HEK293 (cell line): Measurements from ENCODE around the gene EXD1.

Experiments used
- CTCF ChIA-PET: fragments of 350-600 bp; formaldehyde crosslinking; extraction: SDS; loops from one replicate; lab custom pipeline; 2021; ENCODE audit warnings: antibody characterized with exemption; lab: Yijun Ruan, JAX
- POLR2A ChIA-PET: fragments of 300-600 bp; formaldehyde crosslinking; extraction: SDS; loops from one replicate; lab custom pipeline; 2020; ENCODE audit warnings: antibody characterized with exemption, inconsistent platforms; lab: Yijun Ruan, JAX
- H3K27ac ChIP-seq: fragments of 200-500 bp; sonication (Bioruptor generic); 2 replicates; pipeline ENCODE4 v1.5.1; 2014; ENCODE audit warnings: low read depth, low read length, control low read depth, inconsistent platforms; ENCODE audit errors: extremely low read depth
- H3K36me3 ChIP-seq, 2 experiments: fragments of 200-500 bp in 1 of 2; sonication (Bioruptor generic) in 1 of 2; 1 replicate in 1 of 2; 2 replicates in 1 of 2; pipeline ENCODE4 v1.5.1; 2014 to 2017; ENCODE audit warnings: inconsistent platforms in 2 of 2, low read length in 2 of 2; ENCODE audit not compliant: control insufficient read depth in 2 of 2, insufficient read depth in 1 of 2
- H3K4me1 ChIP-seq: fragments of 200-500 bp; sonication (Bioruptor generic); 2 replicates; pipeline ENCODE4 v1.5.1; 2014; ENCODE audit warnings: mild to moderate bottlenecking, low read length, inconsistent platforms; ENCODE audit not compliant: control insufficient read depth, insufficient read depth
- H3K4me3 ChIP-seq: 2 replicates; pipeline ENCODE4 v1.5.1; 2011; ENCODE audit warnings: low read depth, mild to moderate bottlenecking, control low read depth, low read length, moderate library complexity
- H3K9me3 ChIP-seq: fragments of 200-500 bp; sonication (Bioruptor generic); 2 replicates; pipeline ENCODE4 v1.5.1; 2014; ENCODE audit warnings: low read depth, low read length, inconsistent platforms; ENCODE audit not compliant: control insufficient read depth, insufficient read depth
- ATF2 ChIP-seq: fragments of 450-650 bp; formaldehyde crosslinking; IDR thresholded peaks from 2 replicates; pipeline ENCODE4 v1.5.1; 2016; ENCODE audit warnings: missing biosample characterization, missing genetic modification characterization, low read depth
- HOXD13 ChIP-seq: sonication (generic); formaldehyde crosslinking; IDR thresholded peaks from 2 replicates; pipeline ENCODE4 v1.8.0; 2022; ENCODE audit warnings: missing genetic modification reagents, borderline replicate concordance
- MEIS1 ChIP-seq: sonication (generic); formaldehyde crosslinking; IDR thresholded peaks from 2 replicates; pipeline ENCODE4 v1.8.1; 2022; ENCODE audit warnings: missing genetic modification reagents, mild to moderate bottlenecking, borderline replicate concordance
- ZNF10 ChIP-seq: fragments of 450-650 bp; formaldehyde crosslinking; IDR thresholded peaks from 2 replicates; pipeline ENCODE4 v1.5.1; 2017; ENCODE audit warnings: missing biosample characterization, missing genetic modification characterization
- ZNF155 ChIP-seq: fragments of 450-650 bp; formaldehyde crosslinking; IDR thresholded peaks from 2 replicates; pipeline ENCODE4 v1.5.1; 2016; ENCODE audit warnings: missing biosample characterization, missing genetic modification characterization
- ZNF157 ChIP-seq: fragments of 450-650 bp; formaldehyde crosslinking; IDR thresholded peaks from 2 replicates; pipeline ENCODE4 v1.5.1; 2016; ENCODE audit warnings: missing biosample characterization, missing genetic modification characterization
- ZNF169 ChIP-seq: fragments of 450-650 bp; formaldehyde crosslinking; IDR thresholded peaks from 2 replicates; pipeline ENCODE4 v1.5.1; 2016; ENCODE audit warnings: missing biosample characterization, missing genetic modification characterization
- ZNF324 ChIP-seq: fragments of 450-650 bp; formaldehyde crosslinking; IDR thresholded peaks from 2 replicates; pipeline ENCODE4 v1.5.1; 2016; ENCODE audit warnings: missing biosample characterization, missing genetic modification characterization
- ZNF362 ChIP-seq: fragments of 450-650 bp; formaldehyde crosslinking; IDR thresholded peaks from 2 replicates; pipeline ENCODE4 v1.5.1; 2016; ENCODE audit warnings: missing biosample characterization, missing genetic modification characterization
- ZNF404 ChIP-seq: fragments of 450-650 bp; formaldehyde crosslinking; IDR thresholded peaks from 2 replicates; pipeline ENCODE4 v1.5.1; 2017; ENCODE audit warnings: missing biosample characterization, missing genetic modification characterization
- ZNF423 ChIP-seq: fragments of 450-650 bp; formaldehyde crosslinking; IDR thresholded peaks from 2 replicates; pipeline ENCODE4 v1.5.1; 2016; ENCODE audit warnings: missing biosample characterization, missing genetic modification characterization
- ZNF426 ChIP-seq: fragments of 450-650 bp; formaldehyde crosslinking; IDR thresholded peaks from 2 replicates; pipeline ENCODE4 v1.5.1; 2017; ENCODE audit warnings: missing biosample characterization, missing genetic modification characterization, mild to moderate bottlenecking, inconsistent platforms, moderate library complexity
- ZNF48 ChIP-seq: fragments of 450-650 bp; formaldehyde crosslinking; IDR thresholded peaks from 2 replicates; pipeline ENCODE4 v1.5.1; 2016; ENCODE audit warnings: missing biosample characterization, missing genetic modification characterization
- ZNF610 ChIP-seq: fragments of 450-650 bp; formaldehyde crosslinking; IDR thresholded peaks from 2 replicates; pipeline ENCODE4 v1.5.1; 2016; ENCODE audit warnings: missing biosample characterization, missing genetic modification characterization, borderline replicate concordance
- ZNF624 ChIP-seq: fragments of 450-650 bp; formaldehyde crosslinking; IDR thresholded peaks from 2 replicates; pipeline ENCODE4 v1.5.1; 2017; ENCODE audit warnings: missing biosample characterization, missing genetic modification characterization
- TF ChIP-seq, protein P1 (sequence below): fragments of 450-650 bp; formaldehyde crosslinking; IDR thresholded peaks from 2 replicates; pipeline ENCODE4 v1.5.1; 2016; ENCODE audit warnings: missing biosample characterization, missing genetic modification characterization
- TF ChIP-seq, protein P2 (sequence below): fragments of 450-650 bp; formaldehyde crosslinking; IDR thresholded peaks from 2 replicates; pipeline ENCODE4 v1.5.1; 2016; ENCODE audit warnings: missing biosample characterization, missing genetic modification characterization, borderline replicate concordance

EXD1 gene

DNA sequence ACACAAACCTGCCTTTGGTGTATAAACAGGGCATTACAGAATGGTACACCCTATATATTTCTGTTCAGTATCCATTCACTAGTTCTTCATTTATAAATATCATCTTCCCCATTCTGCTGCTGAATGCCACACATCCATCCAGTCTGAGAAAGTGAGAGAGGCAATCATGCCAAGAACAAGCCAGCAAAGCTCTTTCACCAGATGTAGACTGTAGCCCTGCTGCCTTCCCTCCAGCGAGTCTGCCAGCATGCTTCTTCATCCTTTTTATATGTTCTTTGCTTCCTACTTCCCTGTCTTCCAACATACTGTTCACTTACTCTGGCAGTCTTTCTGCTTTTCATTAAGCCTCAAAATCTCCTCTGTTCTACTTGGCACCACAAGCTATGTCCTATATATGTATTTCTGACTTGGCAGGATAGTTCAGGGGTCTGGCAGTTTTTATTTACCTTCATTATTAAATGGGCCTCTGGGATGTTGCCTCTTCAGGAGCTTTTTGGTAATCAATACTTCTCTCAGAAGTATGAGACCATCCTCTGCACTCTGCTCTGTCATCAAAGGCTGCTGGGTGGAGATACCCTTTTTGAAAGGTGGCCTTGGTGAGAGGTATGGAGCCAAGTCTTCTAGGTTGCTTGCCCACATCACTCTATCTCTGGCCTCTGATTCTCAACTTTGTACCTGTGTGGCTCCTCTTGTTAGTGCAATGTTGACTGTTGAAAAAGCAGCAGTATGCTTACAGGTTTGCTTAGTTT is 49.2 kb upstream of the EXD1 start (continued):
- no peak for TF ChIP-seq ATF2 (tag by site-specific recombination)
- TF ChIP-seq ZNF169, result no peak
- no peak for TF ChIP-seq ZNF624
- TF ChIP-seq MEIS1 (CRISPR knock-in tag), result no peak
- TF ChIP-seq, protein P1, sequence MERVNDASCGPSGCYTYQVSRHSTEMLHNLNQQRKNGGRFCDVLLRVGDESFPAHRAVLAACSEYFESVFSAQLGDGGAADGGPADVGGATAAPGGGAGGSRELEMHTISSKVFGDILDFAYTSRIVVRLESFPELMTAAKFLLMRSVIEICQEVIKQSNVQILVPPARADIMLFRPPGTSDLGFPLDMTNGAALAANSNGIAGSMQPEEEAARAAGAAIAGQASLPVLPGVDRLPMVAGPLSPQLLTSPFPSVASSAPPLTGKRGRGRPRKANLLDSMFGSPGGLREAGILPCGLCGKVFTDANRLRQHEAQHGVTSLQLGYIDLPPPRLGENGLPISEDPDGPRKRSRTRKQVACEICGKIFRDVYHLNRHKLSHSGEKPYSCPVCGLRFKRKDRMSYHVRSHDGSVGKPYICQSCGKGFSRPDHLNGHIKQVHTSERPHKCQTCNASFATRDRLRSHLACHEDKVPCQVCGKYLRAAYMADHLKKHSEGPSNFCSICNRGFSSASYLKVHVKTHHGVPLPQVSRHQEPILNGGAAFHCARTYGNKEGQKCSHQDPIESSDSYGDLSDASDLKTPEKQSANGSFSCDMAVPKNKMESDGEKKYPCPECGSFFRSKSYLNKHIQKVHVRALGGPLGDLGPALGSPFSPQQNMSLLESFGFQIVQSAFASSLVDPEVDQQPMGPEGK (tag by site-specific recombination), result no peak
- no peak for TF ChIP-seq ZNF155
- TF ChIP-seq HOXD13 (CRISPR knock-in tag), result no peak
- no peak for TF ChIP-seq ZNF426 (tag by site-specific recombination)
- TF ChIP-seq ZNF610 (tag by site-specific recombination), result no peak
- TF ChIP-seq ZNF404 (tag by site-specific recombination), result no peak
- no peak for TF ChIP-seq ZNF48 (tag by site-specific recombination)
- TF ChIP-seq, protein P2, sequence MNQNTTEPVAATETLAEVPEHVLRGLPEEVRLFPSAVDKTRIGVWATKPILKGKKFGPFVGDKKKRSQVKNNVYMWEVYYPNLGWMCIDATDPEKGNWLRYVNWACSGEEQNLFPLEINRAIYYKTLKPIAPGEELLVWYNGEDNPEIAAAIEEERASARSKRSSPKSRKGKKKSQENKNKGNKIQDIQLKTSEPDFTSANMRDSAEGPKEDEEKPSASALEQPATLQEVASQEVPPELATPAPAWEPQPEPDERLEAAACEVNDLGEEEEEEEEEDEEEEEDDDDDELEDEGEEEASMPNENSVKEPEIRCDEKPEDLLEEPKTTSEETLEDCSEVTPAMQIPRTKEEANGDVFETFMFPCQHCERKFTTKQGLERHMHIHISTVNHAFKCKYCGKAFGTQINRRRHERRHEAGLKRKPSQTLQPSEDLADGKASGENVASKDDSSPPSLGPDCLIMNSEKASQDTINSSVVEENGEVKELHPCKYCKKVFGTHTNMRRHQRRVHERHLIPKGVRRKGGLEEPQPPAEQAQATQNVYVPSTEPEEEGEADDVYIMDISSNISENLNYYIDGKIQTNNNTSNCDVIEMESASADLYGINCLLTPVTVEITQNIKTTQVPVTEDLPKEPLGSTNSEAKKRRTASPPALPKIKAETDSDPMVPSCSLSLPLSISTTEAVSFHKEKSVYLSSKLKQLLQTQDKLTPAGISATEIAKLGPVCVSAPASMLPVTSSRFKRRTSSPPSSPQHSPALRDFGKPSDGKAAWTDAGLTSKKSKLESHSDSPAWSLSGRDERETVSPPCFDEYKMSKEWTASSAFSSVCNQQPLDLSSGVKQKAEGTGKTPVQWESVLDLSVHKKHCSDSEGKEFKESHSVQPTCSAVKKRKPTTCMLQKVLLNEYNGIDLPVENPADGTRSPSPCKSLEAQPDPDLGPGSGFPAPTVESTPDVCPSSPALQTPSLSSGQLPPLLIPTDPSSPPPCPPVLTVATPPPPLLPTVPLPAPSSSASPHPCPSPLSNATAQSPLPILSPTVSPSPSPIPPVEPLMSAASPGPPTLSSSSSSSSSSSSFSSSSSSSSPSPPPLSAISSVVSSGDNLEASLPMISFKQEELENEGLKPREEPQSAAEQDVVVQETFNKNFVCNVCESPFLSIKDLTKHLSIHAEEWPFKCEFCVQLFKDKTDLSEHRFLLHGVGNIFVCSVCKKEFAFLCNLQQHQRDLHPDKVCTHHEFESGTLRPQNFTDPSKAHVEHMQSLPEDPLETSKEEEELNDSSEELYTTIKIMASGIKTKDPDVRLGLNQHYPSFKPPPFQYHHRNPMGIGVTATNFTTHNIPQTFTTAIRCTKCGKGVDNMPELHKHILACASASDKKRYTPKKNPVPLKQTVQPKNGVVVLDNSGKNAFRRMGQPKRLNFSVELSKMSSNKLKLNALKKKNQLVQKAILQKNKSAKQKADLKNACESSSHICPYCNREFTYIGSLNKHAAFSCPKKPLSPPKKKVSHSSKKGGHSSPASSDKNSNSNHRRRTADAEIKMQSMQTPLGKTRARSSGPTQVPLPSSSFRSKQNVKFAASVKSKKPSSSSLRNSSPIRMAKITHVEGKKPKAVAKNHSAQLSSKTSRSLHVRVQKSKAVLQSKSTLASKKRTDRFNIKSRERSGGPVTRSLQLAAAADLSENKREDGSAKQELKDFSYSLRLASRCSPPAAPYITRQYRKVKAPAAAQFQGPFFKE (tag by site-specific recombination), result no peak

DNA sequence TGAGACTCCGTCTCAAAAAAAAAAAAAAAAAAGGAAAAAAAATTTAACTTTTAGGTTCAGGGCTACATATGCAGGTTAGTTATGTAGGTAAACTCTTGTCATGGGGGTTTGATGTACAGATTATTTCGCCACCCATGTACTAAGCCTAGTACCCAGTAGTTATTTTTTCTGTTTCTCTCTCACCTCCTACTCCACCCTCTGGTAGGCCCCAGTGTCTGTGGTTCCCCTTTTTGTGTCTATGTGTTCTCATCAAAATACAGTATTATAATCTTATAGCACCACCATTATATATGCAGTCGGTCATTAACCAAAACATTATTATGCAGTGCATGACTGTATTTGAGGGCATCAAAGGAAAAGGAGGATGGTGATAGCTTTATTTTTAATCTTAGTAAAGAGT is 47.8 kb upstream of the EXD1 start:
- TF ChIP-seq, protein P1 (tag by site-specific recombination), result no peak
- TF ChIP-seq ZNF157 (tag by site-specific recombination) (no peak), ZNF423 (tag by site-specific recombination) (no peak), ZNF324 (tag by site-specific recombination) (no peak), ZNF10 (tag by site-specific recombination) (no peak), ZNF362 (tag by site-specific recombination) (no peak)
- TF ChIP-seq, all 188 proteins: peak for 0
- Histone ChIP-seq H3K36me3 (peaks cover 0 to 24% of the 10 kb centered on the region in 2 experiments), H3K27ac (no peak overlapping the region), H3K4me1 (no peaks in the 10 kb centered on the region), H3K4me3 (no peak overlapping the region), H3K9me3 (no peaks in the 10 kb centered on the region)
- ChIA-PET CTCF (no interaction called here), POLR2A (interaction anchor here (0.7 kb wide), 1 partner anchor 25 kb away, joined by 3 read pairs; no protein-coding TSS in a partner anchor)
